ENCODE results near the gene FOXC1.

The FOXC1 gene

GRCh38 chr6:1572892-1573291, 36.8 kb upstream of the FOXC1 start:
- no peak overlapping the region for H3K4me3 ChIP-seq (ENCODE audit: low read depth, low read length)
- no peak for TF ChIP-seq CTCF (IDR thresholded peaks at IDR 0.05; ENCODE audit: low read depth, low read length)

GRCh38 chr6:1574083-1574761, 35.5 kb upstream of the FOXC1 start:
- no peak overlapping the region for H3K4me3 ChIP-seq (ENCODE audit: low read depth, low read length)
- no peak for TF ChIP-seq CTCF (IDR thresholded peaks at IDR 0.05; ENCODE audit: low read depth, low read length)

- no peak for TF ChIP-seq CTCF (IDR thresholded peaks at IDR 0.05; ENCODE audit: low read depth, low read length)
- H3K4me3 ChIP-seq (ENCODE audit: low read depth, low read length), result no peak overlapping the region
These were observed 34.9 kb upstream of the FOXC1 start for GRCh38 chr6:1574890-1575209.

GRCh38 chr6:1575210-1576041, 34.3 kb upstream of the FOXC1 start:
- TF ChIP-seq CTCF (IDR thresholded peaks at IDR 0.05; ENCODE audit: low read depth, low read length), result no peak
- no peak overlapping the region for H3K4me3 ChIP-seq (ENCODE audit: low read depth, low read length)

GRCh38 chr6:1576166-1576565, 33.5 kb upstream of the FOXC1 start:
- TF ChIP-seq CTCF (IDR thresholded peaks at IDR 0.05; ENCODE audit: low read depth, low read length), result no peak
- no peak overlapping the region for H3K4me3 ChIP-seq (ENCODE audit: low read depth, low read length)

- H3K4me3 ChIP-seq (ENCODE audit: low read depth, low read length), result no peak overlapping the region
- TF ChIP-seq CTCF (IDR thresholded peaks at IDR 0.05; ENCODE audit: low read depth, low read length), result no peak
These were observed 33.0 kb upstream of the FOXC1 start for GRCh38 chr6:1576711-1577110.

- TF ChIP-seq CTCF (IDR thresholded peaks at IDR 0.05; ENCODE audit: low read depth, low read length), result no peak
- no peak overlapping the region for H3K4me3 ChIP-seq (ENCODE audit: low read depth, low read length)
These were observed 32.5 kb upstream of the FOXC1 start for GRCh38 chr6:1577146-1577680.

Data from WI38 (cell line).